Measurements from ENCODE around the gene OR56A4.
"Not testable (repeated sequence)": the region's sequence is repeated elsewhere in the genome, so short reads cannot be mapped to it uniquely, and the experiment has no call there.

The OR56A4 gene

DNA sequence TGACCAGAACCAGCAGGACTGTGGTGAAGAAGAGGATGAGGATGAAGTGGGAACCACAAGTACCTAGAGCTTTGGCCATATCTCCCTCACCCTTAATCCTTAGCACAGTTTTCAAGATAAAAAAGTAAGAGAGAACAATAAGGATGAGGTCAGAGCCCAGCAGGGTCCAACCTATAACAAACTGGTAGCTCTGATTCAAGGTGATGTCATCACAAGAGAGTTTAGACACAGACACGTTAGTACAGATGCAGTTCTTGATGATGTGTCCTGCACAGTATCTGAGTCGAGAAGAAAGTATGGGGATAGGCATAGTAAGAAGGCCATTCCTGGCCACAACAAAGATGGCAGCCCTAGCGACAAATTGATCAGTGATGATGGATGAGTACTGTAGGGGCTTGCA is 39.0 kb downstream of the OR56A4 start:
- H3K9me3 ChIP-seq (ENCODE audit: control insufficient read depth, low read length), result no peaks in the 10 kb centered on the region
- H3K4me3 ChIP-seq (ENCODE audit: insufficient read depth, low read depth, low read length), result no peak overlapping the region
- H3K27me3 ChIP-seq (ENCODE audit: control insufficient read depth, insufficient read depth, low read length, poor library complexity, severe bottlenecking), result no peaks in the 10 kb centered on the region
- WGBS, 2 experiments, result 59 to 62% methylated on average over 3 of the region's 3 CpGs
- H3K36me3 ChIP-seq (ENCODE audit: control insufficient read depth, insufficient read depth, low read length), result no peaks in the 10 kb centered on the region
- H3K4me1 ChIP-seq (ENCODE audit: control insufficient read depth, insufficient read depth, low read length), result no peaks in the 10 kb centered on the region
- no peak overlapping the region for H3K27ac ChIP-seq (ENCODE audit: insufficient read depth, low read depth, low read length, poor library complexity, severe bottlenecking)

DNA sequence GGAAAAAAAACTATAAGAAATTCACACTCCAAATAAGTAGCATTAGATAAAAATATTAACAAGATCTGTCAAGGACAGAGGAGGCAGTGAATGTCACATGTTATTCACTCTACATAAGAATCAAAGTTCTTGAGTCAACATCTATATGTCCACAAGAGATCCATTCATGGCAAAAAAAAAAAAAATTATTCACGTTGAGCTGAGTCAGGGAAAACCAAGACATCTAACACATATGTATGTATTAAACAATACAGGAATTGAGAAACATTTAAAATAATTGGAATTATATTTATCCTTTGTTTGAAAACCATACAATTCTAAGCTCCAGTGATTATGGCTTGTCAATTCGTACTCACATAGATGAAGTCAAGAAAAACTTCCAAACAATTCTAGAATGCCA is 39.8 kb downstream of the OR56A4 start:
- 83 to 94% methylated on average over 1 to 2 of the region's 2 CpGs for WGBS, 2 experiments
- H3K4me3 ChIP-seq (ENCODE audit: insufficient read depth, low read depth, low read length), result no peak overlapping the region
- H3K4me1 ChIP-seq (ENCODE audit: control insufficient read depth, insufficient read depth, low read length), result no peaks in the 10 kb centered on the region
- no peak overlapping the region for H3K27ac ChIP-seq (ENCODE audit: insufficient read depth, low read depth, low read length, poor library complexity, severe bottlenecking)
- no peaks in the 10 kb centered on the region for H3K36me3 ChIP-seq (ENCODE audit: control insufficient read depth, insufficient read depth, low read length)
- no peaks in the 10 kb centered on the region for H3K9me3 ChIP-seq (ENCODE audit: control insufficient read depth, low read length)
- H3K27me3 ChIP-seq (ENCODE audit: control insufficient read depth, insufficient read depth, low read length, poor library complexity, severe bottlenecking), result no peaks in the 10 kb centered on the region

DNA sequence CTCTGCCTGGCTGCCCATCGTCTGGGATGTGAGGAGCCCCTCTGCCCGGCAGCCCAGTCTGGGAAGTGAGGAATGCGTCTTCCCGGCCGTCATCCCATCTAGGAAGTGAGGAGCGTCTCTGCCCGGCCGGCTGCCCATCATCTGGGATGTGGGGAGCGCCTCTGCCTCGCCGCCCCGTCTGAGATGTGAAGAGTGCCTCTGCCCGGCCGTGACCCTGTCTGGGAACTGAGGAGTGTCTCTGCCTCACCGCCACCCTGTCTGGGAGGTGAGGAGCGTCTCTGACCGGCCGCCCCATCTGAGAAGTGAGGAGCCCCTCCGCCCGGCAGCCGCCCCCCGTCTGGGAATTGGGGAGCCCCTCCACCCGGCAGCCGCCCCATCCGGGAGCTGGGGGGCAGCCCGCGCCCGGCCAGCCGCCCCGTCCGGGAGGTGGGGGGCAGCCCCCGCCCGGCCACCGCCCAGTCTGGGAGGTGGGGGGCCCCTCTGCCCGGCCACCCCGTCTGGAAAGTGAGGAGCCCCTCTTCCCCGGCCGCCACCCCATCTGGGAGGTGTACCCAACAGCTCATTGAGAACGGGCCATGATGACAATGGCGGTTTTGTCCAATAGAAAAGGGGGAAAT is 45.9 kb downstream of the OR56A4 start:
- not testable (repeated sequence) for H3K9me3 ChIP-seq (ENCODE audit: control insufficient read depth, low read length); H3K27me3 ChIP-seq (ENCODE audit: control insufficient read depth, insufficient read depth, low read length, poor library complexity, severe bottlenecking); H3K4me3 ChIP-seq (ENCODE audit: insufficient read depth, low read depth, low read length); H3K4me1 ChIP-seq (ENCODE audit: control insufficient read depth, insufficient read depth, low read length); H3K36me3 ChIP-seq (ENCODE audit: control insufficient read depth, insufficient read depth, low read length); H3K27ac ChIP-seq (ENCODE audit: insufficient read depth, low read depth, low read length, poor library complexity, severe bottlenecking)
- 90% methylated on average over 40 of the region's 40 CpGs for WGBS, 2 experiments

DNA sequence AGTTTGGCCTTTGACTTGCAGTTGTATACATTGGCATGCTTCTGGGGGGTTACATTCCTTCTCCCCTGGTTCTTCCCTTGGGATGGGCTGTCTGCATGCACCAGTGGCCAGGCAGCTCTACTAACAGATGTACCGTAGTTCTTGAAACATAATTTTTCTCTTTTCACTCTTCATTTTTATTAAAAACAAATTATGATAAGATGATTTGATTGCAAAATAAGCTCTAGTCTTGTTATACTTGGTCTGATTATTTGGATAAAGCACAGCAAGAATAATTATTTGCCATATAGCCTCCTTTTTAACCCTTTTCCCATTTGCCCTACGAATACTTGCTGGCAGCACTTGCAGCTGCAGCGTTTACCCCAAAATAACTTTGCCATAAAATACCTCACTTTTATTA is 51.2 kb downstream of the OR56A4 start:
- H3K4me1 ChIP-seq (ENCODE audit: control insufficient read depth, insufficient read depth, low read length), result no peaks in the 10 kb centered on the region
- WGBS, 2 experiments, result 91 to 94% methylated on average over 2 of the region's 3 CpGs
- H3K36me3 ChIP-seq (ENCODE audit: control insufficient read depth, insufficient read depth, low read length), result no peaks in the 10 kb centered on the region
- no peak overlapping the region for H3K4me3 ChIP-seq (ENCODE audit: insufficient read depth, low read depth, low read length)
- no peak overlapping the region for H3K27ac ChIP-seq (ENCODE audit: insufficient read depth, low read depth, low read length, poor library complexity, severe bottlenecking)
- no peaks in the 10 kb centered on the region for H3K9me3 ChIP-seq (ENCODE audit: control insufficient read depth, low read length)
- H3K27me3 ChIP-seq (ENCODE audit: control insufficient read depth, insufficient read depth, low read length, poor library complexity, severe bottlenecking), result no peaks in the 10 kb centered on the region

All from ectodermal cell (in vitro differentiated cells).